Endothelial cell of umbilical vein (primary cell): ENCODE results near the gene NECTIN2. TPM values are rescaled to one million over a fixed set of nuclear protein-coding genes. Genes with fewer than 3 reads are reported as not detected.
A peak's percentile ranks its signal among the peaks of the same experiment; 100 is the strongest.
"Not testable (repeated sequence)": the region's sequence is repeated elsewhere in the genome, so short reads cannot be mapped to it uniquely, and the experiment has no call there.

Source experiments
- BruUV-seq: library from RNA; stranded (reverse); fragments of 400-500 nt; replicated peaks from 2 replicates; lab custom pipeline; 2021; lab: Mats Ljungman, UMichigan
- CTCF ChIA-PET: fragments of 300-600, 350-600 bp; sonication (Branson Sonifier 250); formaldehyde crosslinking; loops from one replicate; lab custom pipeline; 2021; ENCODE audit warnings: antibody characterized with exemption, inconsistent platforms; lab: Charles Lee
- POLR2A ChIA-PET: fragments of 300-600, 350-600 bp; sonication (Branson Sonifier 250); formaldehyde crosslinking; loops from one replicate; lab custom pipeline; 2021; ENCODE audit warnings: antibody characterized with exemption, inconsistent platforms; lab: Charles Lee
- DNase-seq: peaks from one replicate; pipeline ENCODE4 v3.0.0-alpha.2; 2011; ENCODE audit warnings: low read depth, low spot score
- FAIRE-seq: peaks from 2 replicates; lab custom pipeline; 2011; peaks lifted over from hg19 to GRCh38; lab: Jason Lieb, UNC
- H2AFZ ChIP-seq: 2 replicates; pipeline ENCODE4 v1.6.0; 2012; ENCODE audit warnings: low read depth, low read length, control low read depth, inconsistent platforms
- H3K27ac ChIP-seq: 2 replicates; pipeline ENCODE4 v1.5.1; 2011; ENCODE audit warnings: low read depth, mild to moderate bottlenecking, control low read depth, low read length, moderate library complexity; ENCODE audit not compliant: insufficient read depth
- H3K27me3 ChIP-seq, 2 experiments: 2 replicates each; pipeline versions ENCODE4 v1.6.0 to v1.6.1; 2011; ENCODE audit warnings: low read length in 2 of 2, mixed read lengths in 1 of 2; ENCODE audit not compliant: control insufficient read depth in 2 of 2, insufficient read depth in 2 of 2
- H3K36me3 ChIP-seq, 2 experiments: 2 replicates in 1 of 2; 3 replicates in 1 of 2; pipeline ENCODE4 v1.5.1; 2011; ENCODE audit warnings: low read length in 2 of 2, mild to moderate bottlenecking in 1 of 2, moderate library complexity in 1 of 2; ENCODE audit not compliant: control insufficient read depth in 2 of 2, insufficient read depth in 2 of 2; ENCODE audit errors: extremely low read depth in 1 of 2
- H3K4me1 ChIP-seq: 3 replicates; pipeline ENCODE4 v1.5.1; 2011; ENCODE audit warnings: mild to moderate bottlenecking, low read length; ENCODE audit not compliant: control insufficient read depth, insufficient read depth; ENCODE audit errors: extremely low read depth
- H3K4me2 ChIP-seq: 2 replicates; pipeline ENCODE4 v1.6.1; 2011; ENCODE audit warnings: low read length, control low read depth, mixed read lengths; ENCODE audit not compliant: insufficient read depth
- H3K4me3 ChIP-seq, 3 experiments: fragments of 200-600 bp in 1 of 3; sonication (generic), shearing (Covaris generic) in 1 of 3; replicated peaks in 1 of 3; 2 replicates each; pipeline ENCODE4 v1.5.1; 2011 to 2016; ENCODE audit warnings: control low read depth in 3 of 3, low read length in 3 of 3, mild to moderate bottlenecking in 2 of 3, inconsistent platforms in 1 of 3, low read depth in 1 of 3, moderate library complexity in 1 of 3; ENCODE audit not compliant: insufficient read depth in 1 of 3
- H3K79me2 ChIP-seq: 2 replicates; pipeline ENCODE4 v1.6.0; 2012; ENCODE audit warnings: low read length, inconsistent platforms; ENCODE audit not compliant: control insufficient read depth, insufficient read depth
- H3K9ac ChIP-seq: replicated peaks from 2 replicates; pipeline ENCODE3; 2011; ENCODE audit warnings: low read length, control low read depth; ENCODE audit not compliant: insufficient read depth; ENCODE audit errors: extremely low read depth
- H3K9me1 ChIP-seq: replicated peaks from 3 replicates; pipeline ENCODE4 v1.6.0; 2011; ENCODE audit warnings: mild to moderate bottlenecking, low read length; ENCODE audit not compliant: control insufficient read depth, insufficient read depth; ENCODE audit errors: extremely low read depth
- H3K9me3 ChIP-seq: replicated peaks from 2 replicates; pipeline ENCODE4 v1.5.1; 2012; ENCODE audit warnings: low read length, inconsistent platforms; ENCODE audit not compliant: control insufficient read depth, insufficient read depth
- H4K20me1 ChIP-seq: replicated peaks from 2 replicates; pipeline ENCODE3; 2011; ENCODE audit warnings: mild to moderate bottlenecking, low read length; ENCODE audit not compliant: control insufficient read depth, insufficient read depth; ENCODE audit errors: extremely low read depth
- CTCF ChIP-seq, 2 donors: IDR thresholded peaks; 1 replicate in 1 of 2; 2 replicates in 1 of 2; pipeline ENCODE4 v1.5.1; 2011; ENCODE audit warnings: low read length in 2 of 2, mild to moderate bottlenecking in 2 of 2, moderate library complexity in 2 of 2, control low read depth in 1 of 2, inconsistent platforms in 1 of 2, low read depth in 1 of 2; ENCODE audit not compliant: insufficient read depth in 1 of 2; ENCODE audit errors: extremely low read depth in 1 of 2
- EZH2 ChIP-seq: IDR thresholded peaks from 2 replicates; pipeline ENCODE4 v1.6.1; 2012; ENCODE audit warnings: borderline replicate concordance, low read depth, mild to moderate bottlenecking, moderate library complexity, low read length, inconsistent platforms; ENCODE audit not compliant: severe bottlenecking
- FOS ChIP-seq: IDR thresholded peaks from 2 replicates; pipeline ENCODE4 v1.6.1; 2011; ENCODE audit warnings: mild to moderate bottlenecking, low read length, moderate library complexity, borderline replicate concordance; ENCODE audit not compliant: insufficient read depth
- GATA2 ChIP-seq: IDR thresholded peaks from 2 replicates; pipeline ENCODE4 v1.7.0; 2011; ENCODE audit warnings: low read depth, mild to moderate bottlenecking, moderate library complexity, mixed read lengths, low read length; ENCODE audit not compliant: insufficient read length, insufficient read depth
- JUN ChIP-seq: IDR thresholded peaks from 2 replicates; pipeline ENCODE4 v1.6.1; 2011; ENCODE audit warnings: borderline replicate concordance, low read depth; ENCODE audit not compliant: insufficient read length, insufficient read depth
- MAX ChIP-seq: IDR thresholded peaks from 2 replicates; pipeline ENCODE4 v1.6.1; 2011; ENCODE audit not compliant: insufficient read depth, insufficient read length
- MYC ChIP-seq: IDR thresholded peaks from one replicate; pipeline ENCODE4 v1.6.1; 2011; ENCODE audit warnings: mild to moderate bottlenecking, low read depth, low read length
- POLR2A ChIP-seq: IDR thresholded peaks from 2 replicates; pipeline ENCODE4 v1.6.1; 2012; ENCODE audit warnings: low read depth, mild to moderate bottlenecking, control low read depth, low read length
- POLR2AphosphoS5 ChIP-seq: IDR thresholded peaks from 2 replicates; pipeline ENCODE4 v1.6.1; 2012; ENCODE audit warnings: low read depth, mild to moderate bottlenecking, control low read depth, low read length, moderate library complexity; ENCODE audit not compliant: insufficient read depth
- dilution Hi-C: fragments of 300-500 bp; cut with MboI; formaldehyde crosslinking; loops from one replicate; pipeline ENCODE4 v1.15.0; 2019; ENCODE audit warnings: low sequenced_read_pairs; ENCODE audit not compliant: extremely low pct_ligation_motif_present
- intact Hi-C: fragments of 100-400 bp; cut with micrococcal nuclease; formaldehyde crosslinking; loops from one replicate; pipeline ENCODE4 v1.10.0; 2022
- polyA plus RNA-seq, 4 experiments: library from polyadenylated mRNA; depleted of rRNA in 3 of 4; stranded (reverse) in 3 of 4; unstranded in 1 of 4; fragments of >200 nt; gene quantifications; 2 replicates each; pipeline versions ENCODE4 v1.2.1 to v1.2.3, GENCODE V29; 2011 to 2012; ENCODE audit warnings: missing spikeins in 1 of 4
- total RNA-seq: library from RNA; stranded (reverse); gene quantifications from 2 replicates; pipeline ENCODE4 v1.2.3, GENCODE V29; 2021

Gene NECTIN2
- total and polyA plus RNA-seq, 2 donors (not counting 3 experiments of a cell fraction or from before 2014, with no cell fraction given) = 211 to 238 TPM

- peaks cover 0 to 2% of the 10 kb centered on the region in 2 experiments for H3K27me3 ChIP-seq
- no peaks in the 10 kb centered on the region for H4K20me1 ChIP-seq
- CTCF ChIA-PET = no interaction called here
- H3K9me3 ChIP-seq = no peaks in the 10 kb centered on the region
- peak; percentile 64 for DNase-seq
- no TSS peak for BruUV-seq
- dilution Hi-C loops (no loop called here), intact Hi-C loops (no loop called here)
- POLR2A ChIA-PET = no interaction called here
- no peaks in the 10 kb centered on the region for H3K36me3 ChIP-seq
- TF ChIP-seq FOS (no peak), GATA2 (no peak), JUN (no peak), CTCF (IDR thresholded peaks at IDR 0.05; ENCODE audit: extremely low read depth in 1 of 2, insufficient read depth in 1 of 2, low read depth in 1 of 2, low read length in 2 of 2) (no peak), POLR2A (no peak), MAX (no peak), EZH2 (no peak), MYC (no peak), POLR2AphosphoS5 (no peak)
- no peak overlapping the region for H3K4me2 ChIP-seq
- no peak overlapping the region for H3K4me3 ChIP-seq
- no peak overlapping the region for H3K9ac ChIP-seq
- H3K4me1 ChIP-seq = peaks cover 3% of the 10 kb centered on the region
- no peaks in the 10 kb centered on the region for H3K9me1 ChIP-seq
- no peak overlapping the region for H3K27ac ChIP-seq
- H3K79me2 ChIP-seq = no peaks in the 10 kb centered on the region
- peak; percentile 8 for FAIRE-seq
- no peak overlapping the region for H2AFZ ChIP-seq
Measured at GRCh38 chr19:44824761-44825160, 21.3 kb upstream of the NECTIN2 start.

GRCh38 chr19:44832875-44833274 lies 13.2 kb upstream of the NECTIN2 start:
- FAIRE-seq, H3K4me3 ChIP-seq, H4K20me1 ChIP-seq, POLR2A ChIA-PET, H3K27ac ChIP-seq, H3K4me1 ChIP-seq, H3K27me3 ChIP-seq, DNase-seq, H3K9me1 ChIP-seq, H3K36me3 ChIP-seq, dilution Hi-C loops, H3K9me3 ChIP-seq, intact Hi-C loops, H2AFZ ChIP-seq, BruUV-seq, H3K4me2 ChIP-seq, H3K9ac ChIP-seq, H3K79me2 ChIP-seq: not testable (repeated sequence)
- CTCF ChIA-PET = interaction anchor here (0.6 to 0.8 kb wide), 2 partner anchors 10 to 11 kb away, joined by 3 to 4 read pairs; no protein-coding TSS in a partner anchor

GRCh38 chr19:44834399-44834798 lies 11.7 kb upstream of the NECTIN2 start:
- CTCF ChIA-PET, H4K20me1 ChIP-seq, H3K4me3 ChIP-seq, H3K9me1 ChIP-seq, H2AFZ ChIP-seq, POLR2A ChIA-PET, DNase-seq, H3K4me2 ChIP-seq, H3K9ac ChIP-seq, H3K27ac ChIP-seq, H3K4me1 ChIP-seq, intact Hi-C loops, H3K79me2 ChIP-seq, dilution Hi-C loops, H3K9me3 ChIP-seq, FAIRE-seq, H3K36me3 ChIP-seq, H3K27me3 ChIP-seq, BruUV-seq: not testable (repeated sequence)
